WTC11 (cell line): ENCODE results near the gene STARD13.

Experiments
- CTCF ChIP-seq: fragments of 200-600 bp; IDR thresholded peaks from 2 replicates; pipeline ENCODE4 v1.8.0; 2022; ENCODE audit warnings: antibody characterized with exemption
- ELF4 ChIP-seq: sonication (generic); formaldehyde crosslinking; IDR thresholded peaks from 2 replicates; pipeline ENCODE4 v1.8.1; 2022; ENCODE audit warnings: low read depth, mild to moderate bottlenecking, moderate library complexity, missing genetic modification reagents
- ESRRA ChIP-seq: sonication (generic); formaldehyde crosslinking; IDR thresholded peaks from 2 replicates; pipeline ENCODE4 v1.8.1; 2022; ENCODE audit warnings: mild to moderate bottlenecking, missing genetic modification reagents, borderline replicate concordance
- FOXJ3 ChIP-seq: sonication (generic); formaldehyde crosslinking; IDR thresholded peaks from 2 replicates; pipeline ENCODE4 v1.9.0; 2021; ENCODE audit warnings: missing genetic modification reagents, mild to moderate bottlenecking, borderline replicate concordance
- MXD4 ChIP-seq: fragments of 250-450 bp; sonication (Bioruptor Pico); IDR thresholded peaks from 2 replicates; pipeline ENCODE4 v1.8.0; 2021; ENCODE audit warnings: mild to moderate bottlenecking, moderate library complexity, borderline replicate concordance
- TCF7 ChIP-seq: sonication (generic); formaldehyde crosslinking; IDR thresholded peaks from 2 replicates; pipeline ENCODE4 v1.8.0; 2022; ENCODE audit warnings: mild to moderate bottlenecking, low read depth, missing genetic modification reagents, moderate library complexity
- TEAD1 ChIP-seq: sonication (generic); formaldehyde crosslinking; IDR thresholded peaks from 2 replicates; pipeline ENCODE4 v1.8.0; 2022; ENCODE audit warnings: mild to moderate bottlenecking, missing genetic modification reagents
- ZNF219 ChIP-seq: sonication (generic); formaldehyde crosslinking; IDR thresholded peaks from 2 replicates; pipeline ENCODE4 v1.8.0; 2023; ENCODE audit warnings: missing genetic modification reagents, mild to moderate bottlenecking, borderline replicate concordance
- ZNF232 ChIP-seq: sonication (generic); formaldehyde crosslinking; IDR thresholded peaks from 2 replicates; pipeline ENCODE4 v1.8.0; 2022; ENCODE audit warnings: mild to moderate bottlenecking, missing genetic modification reagents
- TF ChIP-seq, protein P1 (sequence below): fragments of 250-450 bp; sonication (Bioruptor Pico); IDR thresholded peaks from 2 replicates; pipeline ENCODE4 v2.1.2; 2022; ENCODE audit warnings: mild to moderate bottlenecking, moderate library complexity
- TF ChIP-seq, protein P2 (sequence below): sonication (generic); formaldehyde crosslinking; IDR thresholded peaks from 2 replicates; pipeline ENCODE4 v1.8.0; 2022; ENCODE audit warnings: mild to moderate bottlenecking, missing genetic modification reagents

DNA sequence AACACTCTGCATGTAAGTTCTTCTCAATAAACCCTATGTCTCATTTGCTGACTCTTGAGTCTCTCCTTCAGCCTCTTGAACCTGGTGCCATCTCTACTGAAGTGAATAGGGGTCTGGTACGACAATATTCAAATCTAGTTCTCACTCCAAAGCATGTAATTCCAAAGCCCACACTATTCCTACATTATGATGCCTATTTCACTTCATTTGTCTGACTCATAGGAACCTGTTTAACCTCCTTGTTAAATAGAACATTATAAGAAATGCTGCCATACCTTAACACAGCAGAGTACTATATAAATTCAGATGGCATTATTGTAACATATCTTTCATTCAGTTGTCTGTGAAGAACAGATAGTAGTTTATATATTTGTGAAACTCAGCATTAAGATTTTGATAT, 67.1 kb downstream of the STARD13 start:
- TF ChIP-seq CTCF, result no peak
- TF ChIP-seq FOXJ3 (CRISPR knock-in tag), result no peak
- TF ChIP-seq, protein P1, sequence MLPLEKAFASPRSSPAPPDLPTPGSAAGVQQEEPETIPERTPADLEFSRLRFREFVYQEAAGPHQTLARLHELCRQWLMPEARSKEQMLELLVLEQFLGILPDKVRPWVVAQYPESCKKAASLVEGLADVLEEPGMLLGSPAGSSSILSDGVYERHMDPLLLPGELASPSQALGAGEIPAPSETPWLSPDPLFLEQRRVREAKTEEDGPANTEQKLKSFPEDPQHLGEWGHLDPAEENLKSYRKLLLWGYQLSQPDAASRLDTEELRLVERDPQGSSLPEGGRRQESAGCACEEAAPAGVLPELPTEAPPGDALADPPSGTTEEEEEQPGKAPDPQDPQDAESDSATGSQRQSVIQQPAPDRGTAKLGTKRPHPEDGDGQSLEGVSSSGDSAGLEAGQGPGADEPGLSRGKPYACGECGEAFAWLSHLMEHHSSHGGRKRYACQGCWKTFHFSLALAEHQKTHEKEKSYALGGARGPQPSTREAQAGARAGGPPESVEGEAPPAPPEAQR, result no peak
- TF ChIP-seq TEAD1 (CRISPR knock-in tag), result no peak
- TF ChIP-seq MXD4 (CRISPR knock-in tag), result no peak
- no peak for TF ChIP-seq TCF7 (CRISPR knock-in tag)
- TF ChIP-seq ZNF219 (CRISPR knock-in tag), result no peak
- TF ChIP-seq ESRRA (CRISPR knock-in tag), result no peak
- no peak for TF ChIP-seq ZNF232 (CRISPR knock-in tag)
- TF ChIP-seq ELF4 (CRISPR knock-in tag), result no peak
- TF ChIP-seq, protein P2, sequence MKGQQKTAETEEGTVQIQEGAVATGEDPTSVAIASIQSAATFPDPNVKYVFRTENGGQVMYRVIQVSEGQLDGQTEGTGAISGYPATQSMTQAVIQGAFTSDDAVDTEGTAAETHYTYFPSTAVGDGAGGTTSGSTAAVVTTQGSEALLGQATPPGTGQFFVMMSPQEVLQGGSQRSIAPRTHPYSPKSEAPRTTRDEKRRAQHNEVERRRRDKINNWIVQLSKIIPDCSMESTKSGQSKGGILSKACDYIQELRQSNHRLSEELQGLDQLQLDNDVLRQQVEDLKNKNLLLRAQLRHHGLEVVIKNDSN (CRISPR knock-in tag), result no peak
